Hepatocyte (in vitro differentiated cells): ENCODE data around the gene WASHC2C.
"Not testable (repeated sequence)": the region's sequence is repeated elsewhere in the genome, so short reads cannot be mapped to it uniquely, and the experiment has no call there.

Experiments used
- CTCF ChIP-seq: fragments of 200-600 bp; sonication (generic); IDR thresholded peaks from 2 replicates; pipeline ENCODE4 v1.5.1; 2016; ENCODE audit warnings: antibody characterized with exemption, mild to moderate bottlenecking; ENCODE audit not compliant: poor library complexity
- EZH2 ChIP-seq: fragments of 200-600 bp; sonication (generic); IDR thresholded peaks from 2 replicates; pipeline ENCODE4 v1.6.1; 2016; ENCODE audit warnings: antibody characterized with exemption, mild to moderate bottlenecking, borderline replicate concordance

- TF ChIP-seq CTCF, EZH2: not testable (repeated sequence)
Measured at GRCh38 chr10:45711223-45711622, 15.8 kb upstream of the WASHC2C start.
